ENCODE data around the gene SPG7.

GRCh38 chr16:89490439-89491237, 17.6 kb upstream of the SPG7 start, which contains the start of gene ANKRD11:
- TF ChIP-seq SP1 (IDR thresholded peaks at IDR 0.05) (no peak), FOXA1 (IDR thresholded peaks at IDR 0.05) (no peak), TARDBP (IDR thresholded peaks at IDR 0.05) (no peak), FOXM1 (IDR thresholded peaks at IDR 0.05; ENCODE audit: borderline replicate concordance) (no peak; the same call in 1 of the 2 replicates), L3MBTL2 (conservative IDR thresholded peaks at IDR 0.05) (no peak; the same call in 1 of the 2 replicates), PKNOX1 (IDR thresholded peaks at IDR 0.05) (peak; percentile 99), HDGF (IDR thresholded peaks at IDR 0.05; ENCODE audit: borderline replicate concordance) (no peak), FOXK2 (IDR thresholded peaks at IDR 0.05) (no peak), BHLHE40 (IDR thresholded peaks at IDR 0.05; ENCODE audit: borderline replicate concordance) (no peak), SUZ12 (IDR thresholded peaks at IDR 0.05) (no peak), NFRKB (IDR thresholded peaks at IDR 0.05) (no peak)
